ENCODE results near the gene TSTD1.
"Not testable (repeated sequence)": the region's sequence is repeated elsewhere in the genome, so short reads cannot be mapped to it uniquely, and the experiment has no call there.

TSTD1 gene

DNA sequence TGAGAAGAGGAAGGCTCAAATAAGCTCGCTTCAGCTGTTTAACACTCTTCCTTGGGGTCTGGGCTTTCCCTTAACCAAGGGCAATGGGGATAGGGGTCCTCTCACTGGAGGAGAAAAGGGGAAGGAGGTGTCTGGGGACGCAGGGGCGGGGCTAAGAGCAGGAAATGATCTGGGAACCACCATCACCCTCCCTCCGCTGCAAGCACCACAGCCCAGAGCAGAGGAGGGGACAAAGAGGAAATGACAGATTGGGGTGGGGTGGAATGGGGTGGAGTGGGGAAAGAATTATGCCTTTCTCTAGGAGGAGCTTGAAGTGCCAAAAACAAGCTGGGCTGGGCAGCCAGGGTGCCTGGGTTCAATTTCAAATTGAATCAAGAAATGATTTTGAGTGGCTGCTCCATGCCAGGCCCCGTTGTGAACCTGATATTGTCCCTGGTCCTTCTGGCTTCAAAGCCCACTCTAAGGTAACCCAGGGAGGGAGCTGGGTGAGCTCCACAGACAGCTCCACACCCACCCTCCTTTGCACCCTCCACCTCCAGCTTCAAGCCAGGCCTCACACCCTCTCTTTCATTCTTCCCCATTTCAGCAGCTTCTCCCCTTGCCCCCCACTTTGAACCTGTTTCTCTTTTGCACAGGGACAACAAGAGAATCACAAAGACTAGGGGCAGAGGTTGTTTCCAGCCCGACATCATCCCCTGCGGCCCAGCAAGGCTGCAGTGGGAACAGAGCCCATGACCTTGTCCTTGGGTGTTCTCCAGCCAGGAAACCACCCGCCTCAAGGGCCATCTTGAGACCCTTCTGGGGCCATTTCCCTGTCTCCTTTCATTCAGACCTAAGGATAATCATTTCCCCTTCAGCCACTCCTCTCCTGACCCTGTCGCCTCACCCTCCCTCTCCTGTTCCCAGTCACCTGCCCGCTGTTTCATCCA, 29.8 kb upstream of the TSTD1 start:
- DNase-seq (ENCODE audit: low spot score): no peak

GRCh38 chr1:161066694-161067093, 27.9 kb upstream of the TSTD1 start:
- DNase-seq (ENCODE audit: low spot score): no peak

GRCh38 chr1:161065681-161066080, 26.9 kb upstream of the TSTD1 start:
- not testable (repeated sequence) for DNase-seq (ENCODE audit: low spot score)

GRCh38 chr1:161063936-161064335, 25.2 kb upstream of the TSTD1 start:
- DNase-seq (ENCODE audit: low spot score): not testable (repeated sequence)

DNA sequence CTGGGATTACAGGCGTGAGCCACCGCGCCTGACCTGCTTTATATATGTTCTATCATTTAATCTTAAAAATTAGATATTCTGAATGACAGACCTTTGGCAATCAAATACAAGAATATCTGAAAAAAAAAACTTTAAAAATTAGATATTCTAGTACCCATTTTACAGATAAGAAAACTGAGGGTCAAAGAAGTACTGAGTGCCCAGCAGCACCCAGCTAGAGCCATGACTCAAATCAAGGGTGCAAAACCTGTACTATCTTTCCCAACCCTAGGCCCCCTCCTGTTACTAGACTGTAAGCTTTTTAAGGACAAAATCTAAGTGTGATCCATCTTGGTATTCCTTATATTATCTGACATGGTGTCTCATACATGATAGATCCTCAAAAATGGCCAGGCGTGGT, 22.7 kb upstream of the TSTD1 start:
- no peak for DNase-seq (ENCODE audit: low spot score)

GRCh38 chr1:161059293-161059692, 20.5 kb upstream of the TSTD1 start:
- DNase-seq (ENCODE audit: low spot score): no peak

GRCh38 chr1:161054805-161055204, 16.0 kb upstream of the TSTD1 start:
- no peak for DNase-seq (ENCODE audit: low spot score)

DNA sequence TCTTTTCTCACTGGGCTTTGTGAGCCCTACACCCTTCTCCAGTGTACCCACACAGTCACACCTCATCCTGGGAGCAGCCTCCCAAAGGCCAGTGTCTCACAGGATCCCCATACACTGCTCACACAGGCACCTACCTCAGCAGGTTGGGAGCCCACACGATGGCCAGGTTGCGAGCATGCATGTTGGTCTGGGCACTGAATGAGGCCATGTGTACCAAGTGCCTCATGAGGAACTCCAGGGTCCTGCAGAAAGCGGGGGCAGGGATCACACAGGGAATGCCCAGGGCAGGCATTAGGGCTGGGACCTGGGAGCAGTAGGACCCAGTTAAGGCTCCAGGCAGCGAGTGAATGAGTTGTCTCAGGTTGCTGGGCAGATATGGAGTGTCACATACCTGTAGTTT, 15.5 kb upstream of the TSTD1 start:
- DNase-seq (ENCODE audit: low spot score): no peak

GRCh38 chr1:161052899-161053298, 14.1 kb upstream of the TSTD1 start:
- DNase-seq (ENCODE audit: low spot score): no peak

DNA sequence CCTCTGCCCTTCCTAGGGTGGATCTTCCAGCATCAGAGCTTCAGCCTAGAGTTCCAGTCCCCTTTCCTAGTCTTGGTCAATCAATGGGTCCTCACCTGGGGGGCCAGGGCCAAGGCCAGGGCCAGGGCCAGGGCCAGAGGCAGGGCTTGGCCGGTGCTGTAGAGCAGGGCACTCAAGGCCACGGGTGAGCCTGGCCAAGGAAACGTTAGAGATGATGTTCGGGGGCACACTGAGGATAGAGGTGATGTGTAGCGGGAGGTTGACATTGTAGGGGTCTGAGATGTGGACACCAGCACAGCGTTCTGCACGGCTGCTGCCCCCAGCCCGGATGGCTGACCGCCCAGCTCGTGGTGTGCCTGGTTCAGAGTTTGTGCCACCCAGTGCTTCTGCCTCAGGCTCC, 12.5 kb upstream of the TSTD1 start:
- no peak for DNase-seq (ENCODE audit: low spot score)

DNA sequence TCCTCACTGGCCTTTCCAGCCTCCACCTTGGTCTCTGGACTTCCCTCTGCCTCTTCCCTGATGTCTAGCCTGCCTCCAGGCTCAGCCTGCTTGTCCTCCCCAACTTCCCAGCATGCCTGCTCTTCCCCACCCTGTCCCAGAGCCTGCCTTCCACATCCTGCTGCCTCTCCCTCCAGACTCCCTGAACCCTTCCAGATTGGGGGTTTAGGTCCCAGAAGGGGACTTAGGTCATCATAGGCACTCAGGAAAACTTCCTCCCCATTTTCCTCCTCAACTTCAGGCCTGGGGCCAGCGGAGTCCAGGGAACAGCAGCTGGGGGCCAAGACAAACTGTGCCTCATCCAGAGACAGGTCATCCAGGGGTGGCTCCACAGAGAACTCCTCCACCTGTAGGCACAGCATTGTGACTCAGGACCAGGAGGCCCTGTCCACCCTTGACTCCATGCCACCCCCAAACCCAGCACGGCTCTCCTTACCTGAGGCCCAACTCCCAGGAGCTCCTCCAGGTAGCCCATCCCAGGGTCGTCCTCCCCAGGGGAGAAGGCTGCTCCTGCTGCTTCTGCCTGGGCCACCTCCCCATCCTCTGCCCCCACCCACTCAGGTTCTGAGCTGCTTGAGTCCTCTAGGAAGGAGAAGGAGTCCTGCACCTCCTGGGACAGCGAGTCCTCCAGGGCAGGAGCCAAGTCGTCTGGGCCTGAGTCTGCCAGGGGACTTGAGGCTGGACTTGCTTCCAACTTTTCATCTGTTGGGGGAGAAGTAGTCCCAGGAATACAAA, 10.4 kb upstream of the TSTD1 start:
- no peak for DNase-seq (ENCODE audit: low spot score)

DNA sequence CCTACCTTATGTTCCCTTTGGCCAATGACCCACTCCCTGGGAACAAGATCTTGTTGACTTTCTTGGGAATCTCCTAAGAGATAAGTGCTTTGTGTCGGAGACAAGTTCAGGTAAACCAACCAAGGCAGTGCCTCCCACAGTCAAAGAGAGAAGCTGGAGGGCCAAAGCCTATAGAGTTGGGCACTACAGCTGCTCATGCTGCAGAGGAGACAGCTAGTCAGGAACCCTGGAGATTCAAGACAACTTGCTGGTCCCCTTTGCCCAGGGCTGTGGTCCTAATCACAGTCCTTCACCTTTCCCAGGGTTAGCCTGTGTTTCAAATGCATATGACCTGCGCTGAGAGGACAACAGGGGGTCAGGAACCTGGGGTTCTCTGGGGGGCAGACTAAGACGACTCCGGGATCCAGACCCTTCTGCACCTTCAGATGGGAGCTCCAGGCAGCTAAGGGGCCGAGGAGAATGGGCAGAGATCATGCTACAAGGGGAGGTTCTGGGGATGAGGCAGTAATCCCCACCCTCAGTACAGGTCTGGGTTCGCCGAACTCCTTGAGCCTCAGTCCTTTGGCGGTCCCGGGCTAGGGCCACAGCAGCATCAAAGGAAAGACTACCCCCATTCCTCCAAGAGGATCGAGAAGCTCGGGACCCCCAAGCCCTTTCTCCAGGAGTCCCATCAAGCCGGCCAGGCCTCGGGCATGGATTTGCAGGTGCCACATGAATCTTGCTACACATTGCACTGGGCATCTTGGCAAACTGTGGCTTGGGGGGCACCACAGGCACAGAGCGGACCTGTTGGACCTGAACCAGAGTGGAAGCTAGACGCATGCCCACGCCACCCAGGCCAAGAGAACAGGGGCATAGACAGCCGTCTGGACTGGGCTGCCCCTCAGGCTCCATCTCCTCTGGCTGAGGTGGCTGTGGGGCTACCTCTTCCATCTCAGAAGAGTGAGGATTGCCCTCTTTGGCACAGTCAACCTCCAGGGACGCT, 9.0 kb upstream of the TSTD1 start:
- no peak for DNase-seq (ENCODE audit: low spot score)

DNA sequence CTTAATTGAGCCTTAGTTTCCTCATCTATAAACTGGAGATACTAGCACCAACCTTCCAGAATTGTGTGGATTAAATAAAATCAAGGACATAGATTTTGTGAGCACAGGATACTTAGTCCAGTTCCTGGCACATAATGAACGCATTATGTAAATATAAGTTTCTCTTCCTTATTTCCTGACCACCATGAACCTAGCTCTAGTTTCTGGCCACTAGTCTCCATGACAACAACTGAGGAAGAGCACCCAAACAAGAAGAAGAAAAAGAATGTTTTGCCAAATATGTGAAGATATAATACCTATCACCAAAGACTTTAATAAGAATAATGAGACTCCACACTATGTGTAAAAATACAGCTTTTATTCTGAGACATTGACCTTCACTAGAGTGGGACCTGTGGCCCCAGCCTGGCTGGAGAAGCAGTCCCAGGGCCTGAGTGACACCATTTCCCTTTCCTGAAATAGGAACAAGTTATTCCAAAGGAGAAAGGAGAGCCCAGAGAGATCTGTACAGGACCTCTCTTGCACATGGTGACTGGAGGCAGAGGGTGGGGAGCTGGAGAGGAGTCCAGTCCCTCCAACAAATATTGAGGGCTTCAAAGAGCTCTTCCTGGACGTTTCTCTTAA, 8.0 kb upstream of the TSTD1 start:
- no peak for DNase-seq (ENCODE audit: low spot score)

DNA sequence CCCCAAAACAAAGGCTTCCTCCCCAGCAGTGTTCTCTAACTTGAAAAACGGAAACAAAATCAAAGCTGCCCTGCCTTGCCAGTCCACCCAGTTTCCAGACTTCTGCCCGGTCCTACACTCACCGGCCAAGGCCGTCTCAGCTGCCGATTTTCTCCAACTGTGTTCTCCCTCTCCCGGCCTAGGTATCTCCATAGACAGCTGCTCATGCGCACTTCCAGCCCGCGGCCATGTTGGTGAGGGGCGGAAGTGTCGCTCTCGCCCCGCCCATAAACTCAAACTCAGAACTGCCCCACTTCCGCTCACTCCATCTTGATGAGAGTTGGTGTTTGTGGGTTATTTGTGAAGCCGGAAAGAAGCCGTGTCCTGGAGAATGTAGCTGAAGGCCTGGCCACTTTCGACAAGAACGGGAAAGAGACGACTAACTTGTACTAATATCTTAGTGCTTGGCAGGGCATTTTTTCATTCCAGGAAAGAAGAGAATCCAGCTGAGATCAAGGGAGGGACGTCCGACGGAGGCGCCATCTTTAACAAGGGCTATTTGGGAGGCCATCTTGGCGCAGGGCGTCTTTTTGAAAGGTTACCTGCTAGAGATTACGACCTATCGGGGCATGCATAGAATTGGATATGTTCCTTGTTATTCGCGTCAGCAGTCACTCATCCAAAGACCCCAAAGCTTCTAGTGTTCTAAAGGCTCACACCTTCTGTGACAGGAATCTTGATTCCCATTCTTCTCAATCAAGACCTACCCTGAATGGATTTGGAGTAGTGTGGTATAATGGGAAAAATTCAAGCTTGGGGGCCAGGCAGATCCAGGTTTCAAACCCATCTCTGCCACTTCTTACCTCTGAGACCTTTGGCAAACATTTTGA, 7.2 kb upstream of the TSTD1 start, which contains the start of gene USF1:
Gene USF1, minus strand, starts transcription at position 242 of the 869 bp plus-strand sequence. CDS start 2,702 bp downstream, outside the sequence.
- peak; percentile 96 for DNase-seq (ENCODE audit: low spot score)

GRCh38 chr1:161044908-161045735, 6.4 kb upstream of the TSTD1 start:
- DNase-seq (ENCODE audit: low spot score): peak; percentile 81

GRCh38 chr1:161044535-161044907, 5.8 kb upstream of the TSTD1 start:
- no peak for DNase-seq (ENCODE audit: low spot score)

- no peak for DNase-seq (ENCODE audit: low spot score)
These were observed 782 bp upstream of the TSTD1 start for GRCh38 chr1:161039546-161039945.

GRCh38 chr1:161039154-161039545, 386 bp upstream of the TSTD1 start:
- DNase-seq (ENCODE audit: low spot score): no peak
